ENCODE results near the gene SLC25A13. TPM values are rescaled to one million over a fixed set of nuclear protein-coding genes. Genes with fewer than 3 reads are reported as not detected.

The SLC25A13 gene
- total and polyA plus RNA-seq, 2 of the 13 experiments (the other 11 are each of a cell fraction or from before 2014, with no cell fraction given) = 36.2 to 84.9 TPM

GRCh38 chr7:96243241-96243640 lies 78.7 kb downstream of the SLC25A13 start:
- H3K9me3 ChIP-seq (ENCODE audit: low read length) = no peaks in the 10 kb centered on the region
- ChIA-PET POLR2A (no interaction called here), CTCF (ENCODE audit: low intra/inter-chr PET ratio, low total read pairs) (no interaction called here)
- 90% methylated on average over 2 of the region's 2 CpGs for WGBS (ENCODE audit: low lambda C conversion rate)
- H3K4me1 ChIP-seq (ENCODE audit: insufficient read depth, low read length) = peaks cover 6% of the 10 kb centered on the region
- in situ Hi-C loops (cut with HindIII; ENCODE audit: extremely low pct_ligation_motif_present, low pct_unique_long_range_greater_than_20kb) = no loop called here
- H2AFZ ChIP-seq (ENCODE audit: low read length) = no peak overlapping the region
- no peak overlapping the region for H3K4me3 ChIP-seq (replicated peaks in 1 of 3; ENCODE audit: insufficient read depth in 1 of 3, low read depth in 2 of 3, low read length in 3 of 3)
- H3K9ac ChIP-seq (ENCODE audit: insufficient read depth, low read depth, low read length) = no peak overlapping the region
- no TSS peak for BruUV-seq (replicated peaks)
- H3K27ac ChIP-seq (ENCODE audit: extremely low read length, insufficient read depth, low read length) = no peak overlapping the region
- no peaks in the 10 kb centered on the region for H3K27me3 ChIP-seq (ENCODE audit: control insufficient read depth in 1 of 2, insufficient read depth in 2 of 2, low read length in 2 of 2)
- ATAC-seq = no peak
- no peak for DNase-seq (ENCODE audit: low spot score)
- TF ChIP-seq TRIM22 (IDR thresholded peaks at IDR 0.05) (no peak), ZNF83 (CRISPR knock-in tag; IDR thresholded peaks at IDR 0.05; ENCODE audit: borderline replicate concordance) (no peak), GATAD2A (CRISPR knock-in tag; IDR thresholded peaks at IDR 0.05) (no peak), ZNF230 (CRISPR knock-in tag; IDR thresholded peaks at IDR 0.05) (no peak), DMAP1 (CRISPR knock-in tag; IDR thresholded peaks at IDR 0.05) (no peak), ZNF780A (CRISPR knock-in tag; IDR thresholded peaks at IDR 0.05) (no peak), ZNF788 (CRISPR knock-in tag; IDR thresholded peaks at IDR 0.05; ENCODE audit: borderline replicate concordance) (no peak), KDM3A (CRISPR knock-in tag; IDR thresholded peaks at IDR 0.05; ENCODE audit: low read depth) (no peak), ZNF318 (CRISPR knock-in tag; IDR thresholded peaks at IDR 0.05) (no peak)
- no peak overlapping the region for H3K4me2 ChIP-seq (ENCODE audit: low read depth, low read length)
- FAIRE-seq = no peak
- H3K36me3 ChIP-seq (replicated peaks in 1 of 2; ENCODE audit: control insufficient read depth in 1 of 2, insufficient read depth in 2 of 2, low read length in 2 of 2) = peaks cover 3 to 5% of the 10 kb centered on the region in 2 experiments; a peak in 2 of 5 replicates
- H4K20me1 ChIP-seq (ENCODE audit: insufficient read depth, low read length) = no peaks in the 10 kb centered on the region; the same call in 1 of the 2 replicates
- intact Hi-C loops (cut with micrococcal nuclease; ENCODE audit: unreplicated experiment) = no loop called here
- H3K79me2 ChIP-seq (ENCODE audit: insufficient read depth, low read length) = peaks cover 42% of the 10 kb centered on the region
